EL (cell line): ENCODE data around the gene SHC2.
A peak's percentile ranks its signal among the peaks of the same experiment; 100 is the strongest.
"Not testable (repeated sequence)": the region's sequence is repeated elsewhere in the genome, so short reads cannot be mapped to it uniquely, and the experiment has no call there.

Experiments used
- DNase-seq: peaks from one replicate; pipeline ENCODE4 v3.0.0-alpha.2; 2016

SHC2 gene

DNA sequence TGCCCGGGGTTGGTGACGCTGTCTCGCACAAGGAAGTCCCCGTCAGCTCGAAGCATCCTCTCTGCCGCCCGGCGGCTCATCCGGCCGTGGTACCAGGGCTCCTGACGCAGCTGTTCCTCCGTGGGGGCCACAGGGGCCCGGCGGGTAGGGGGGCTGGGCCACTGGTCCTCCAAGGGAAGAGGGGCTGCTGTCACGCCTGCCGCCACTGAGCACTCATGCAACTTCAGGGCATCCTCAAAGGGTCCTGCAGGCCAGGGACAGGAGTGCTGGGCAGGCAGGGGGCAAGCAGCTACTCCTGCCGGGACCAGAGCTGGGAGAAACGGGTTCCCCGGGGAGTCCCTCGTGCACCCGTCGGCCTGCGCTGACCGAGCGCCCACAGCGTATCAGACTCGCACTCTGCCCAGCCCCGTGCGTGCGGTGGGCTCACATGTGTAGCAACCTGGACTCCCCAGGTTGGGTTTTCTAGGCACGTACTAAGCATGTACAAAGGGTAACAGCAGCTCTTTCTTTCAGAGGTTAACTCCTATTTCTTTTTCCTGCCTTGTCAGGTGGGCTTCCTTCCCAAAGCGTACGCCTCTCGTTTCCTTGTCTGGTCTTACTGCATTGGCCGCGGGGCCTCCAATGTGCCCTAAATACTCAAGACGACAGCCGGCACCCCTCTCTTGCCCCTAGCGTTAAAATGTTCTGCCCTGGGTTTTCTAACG, 38.5 kb downstream of the SHC2 start:
- DNase-seq = no peak

GRCh38 chr19:419721-420515, 40.9 kb downstream of the SHC2 start:
- no peak for DNase-seq

DNA sequence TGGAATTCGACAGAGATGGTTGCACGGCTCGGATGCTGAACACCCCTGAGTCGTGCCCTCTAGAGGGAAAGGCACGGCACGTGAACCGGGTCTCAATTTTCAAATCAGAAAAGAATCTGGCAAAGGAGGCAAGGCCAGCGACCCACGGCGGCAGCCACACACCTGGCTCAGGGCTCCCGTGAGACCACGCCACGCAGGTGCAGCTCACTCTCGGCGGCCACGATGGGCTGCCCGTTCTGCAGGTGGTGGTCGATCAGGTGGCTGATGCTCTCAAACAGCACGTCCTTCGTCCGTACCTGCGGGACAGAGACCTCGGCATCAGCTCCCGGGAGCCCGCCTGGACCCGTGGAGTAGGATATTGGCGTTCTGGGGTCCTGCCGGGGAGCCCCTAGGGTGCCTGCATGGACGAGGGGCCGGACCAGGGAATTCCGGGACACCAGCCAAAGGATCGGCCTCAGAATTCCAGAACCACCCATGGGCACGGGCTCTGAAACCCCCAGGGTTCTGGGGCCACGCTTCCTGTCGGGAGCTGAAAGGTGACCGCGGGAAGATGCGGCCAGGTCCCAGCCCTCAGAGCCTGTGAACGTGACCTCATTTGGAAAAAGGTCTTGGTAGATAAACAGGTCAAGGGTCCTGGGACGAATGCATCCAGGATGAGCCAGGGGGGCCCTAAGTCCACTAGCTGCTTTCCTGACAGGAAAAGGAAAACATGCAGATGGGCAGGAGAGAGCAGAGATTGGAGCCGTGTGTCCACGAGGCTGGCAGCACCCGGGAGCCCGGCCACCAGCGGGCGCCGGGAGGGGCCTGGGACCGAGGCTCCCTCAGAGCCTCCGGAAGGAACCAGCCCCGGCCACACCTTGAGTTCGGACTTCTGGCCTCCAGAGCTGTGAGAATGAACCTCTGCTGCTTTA, 41.8 kb downstream of the SHC2 start:
- DNase-seq = no peak

DNA sequence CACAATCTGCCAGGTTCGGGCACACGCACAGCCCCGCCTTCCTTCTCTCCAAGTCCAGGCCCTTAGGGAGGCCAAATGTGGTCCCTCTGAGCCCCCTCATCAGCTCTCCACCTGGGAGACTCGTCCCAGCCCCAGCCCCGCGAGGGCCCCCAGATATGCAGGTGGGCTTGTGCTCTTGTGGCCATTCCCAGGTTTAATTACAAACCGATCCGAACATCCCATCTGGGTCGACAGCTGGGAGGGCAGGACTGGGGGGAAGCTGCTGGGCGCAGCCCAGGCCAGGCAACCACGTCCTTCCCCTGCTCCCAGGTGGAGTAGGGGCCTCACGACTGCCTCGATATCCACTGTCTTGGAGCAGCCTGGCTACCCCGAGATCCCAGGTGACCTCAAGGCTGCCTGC, 44.4 kb downstream of the SHC2 start:
- no peak for DNase-seq

DNA sequence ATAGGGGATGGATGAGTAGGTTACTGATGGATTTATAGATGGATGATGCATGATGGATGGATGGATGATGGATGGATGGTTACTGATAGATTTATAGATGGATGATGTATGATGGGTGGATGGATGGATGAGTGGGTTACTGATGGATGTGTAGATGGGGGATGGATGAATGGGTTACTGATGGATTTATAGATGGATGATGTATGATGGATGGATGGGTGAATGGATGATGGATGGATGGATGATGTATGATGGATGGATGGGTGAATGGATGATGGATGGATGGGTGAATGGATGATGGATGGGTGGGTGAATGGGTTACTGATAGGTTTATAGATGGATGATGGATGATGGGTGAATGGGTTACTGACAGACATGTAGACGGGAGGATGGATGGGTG, 45.5 kb downstream of the SHC2 start:
- DNase-seq = no peak

DNA sequence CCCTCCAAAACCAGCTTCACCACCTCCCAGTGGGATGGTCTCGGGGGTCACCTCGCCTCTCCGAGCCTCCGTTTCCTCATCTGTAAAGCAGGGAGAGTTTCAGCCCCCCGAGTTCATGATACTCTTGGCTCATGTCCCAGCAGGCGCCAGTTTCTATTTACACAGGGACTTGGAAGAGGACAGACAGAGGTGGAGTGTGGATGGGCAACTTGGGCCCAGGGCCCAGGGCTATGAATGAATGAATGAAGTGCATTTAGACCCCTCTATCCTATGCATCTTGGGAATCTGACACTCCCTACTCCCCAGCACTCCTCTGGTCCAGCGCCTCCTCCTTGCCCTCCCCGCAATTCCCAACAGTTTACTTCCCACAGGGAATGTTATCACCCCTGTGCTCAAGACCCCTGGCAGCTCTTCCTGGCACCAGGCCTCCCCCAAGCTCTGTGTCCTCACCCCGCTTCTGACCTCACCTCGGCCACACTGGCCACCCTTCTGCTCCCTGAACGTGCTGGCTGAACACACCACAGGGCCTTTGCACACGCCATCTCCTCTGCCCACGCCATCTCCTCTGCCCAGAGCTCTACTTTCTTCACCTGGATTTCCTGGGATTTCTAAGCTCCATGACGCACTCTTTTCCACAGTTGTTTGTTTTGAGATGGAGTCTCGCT, 46.9 kb downstream of the SHC2 start:
- DNase-seq = no peak

GRCh38 chr19:412356-413355, 48.2 kb downstream of the SHC2 start:
- DNase-seq = no peak

DNA sequence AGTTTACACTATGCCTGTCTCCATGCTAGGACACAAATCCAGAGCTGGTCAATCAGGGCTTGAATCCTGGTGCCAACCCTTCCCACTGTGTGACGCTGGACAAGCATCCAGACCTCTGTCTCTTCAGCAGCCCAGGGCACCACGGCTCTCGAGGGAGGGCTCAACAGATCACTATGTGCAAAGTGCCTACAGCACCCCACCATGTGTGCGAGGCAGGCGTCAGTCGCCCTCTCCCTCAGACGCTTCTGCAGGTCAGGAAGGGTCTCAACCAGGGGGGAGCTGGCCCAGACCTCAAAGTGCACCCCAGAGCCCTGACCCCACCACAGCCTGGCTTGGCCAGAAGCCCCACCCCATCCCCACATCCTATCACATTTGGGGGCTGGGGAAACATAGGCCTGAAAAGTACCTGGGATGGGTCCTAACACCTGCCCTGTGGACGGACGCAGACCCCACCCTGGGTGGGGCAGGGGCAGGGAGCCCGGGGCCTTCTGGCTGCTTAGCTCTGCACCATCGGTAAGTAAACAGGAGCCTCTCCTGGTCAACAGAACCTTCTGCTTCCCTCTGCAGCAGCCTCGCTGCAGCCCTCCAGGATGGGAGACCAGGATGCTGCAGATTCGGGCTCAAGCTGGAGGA, 49.0 kb downstream of the SHC2 start:
- DNase-seq = no peak

DNA sequence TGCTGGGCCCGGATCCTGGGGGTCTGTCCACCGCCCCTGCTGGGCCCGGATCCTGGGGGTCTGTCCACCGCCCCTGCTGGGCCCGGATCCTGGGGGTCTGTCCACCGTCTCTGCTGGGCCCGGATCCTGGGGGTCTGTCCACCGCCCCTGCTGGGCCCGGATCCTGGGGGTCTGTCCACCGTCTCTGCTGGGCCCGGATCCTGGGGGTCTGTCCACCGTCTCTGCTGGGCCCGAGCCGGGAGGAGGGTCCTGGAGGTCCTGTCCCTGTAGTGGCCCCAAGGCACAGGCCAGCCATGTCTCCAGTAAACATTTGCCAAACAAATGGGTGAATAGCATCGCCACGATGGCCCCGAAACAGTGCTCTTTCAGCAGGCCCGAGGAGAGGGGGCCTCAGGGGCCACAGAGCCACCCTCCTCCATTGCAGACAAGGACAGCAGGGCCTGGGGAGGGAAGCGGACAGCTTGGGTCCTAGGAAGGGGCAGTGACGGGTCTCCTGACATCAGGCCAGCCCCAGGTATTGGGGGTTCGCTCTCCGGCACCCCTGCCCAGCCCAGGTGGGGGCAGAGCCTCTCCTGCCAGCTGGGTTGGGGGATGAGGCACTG, 49.6 kb downstream of the SHC2 start:
- DNase-seq = not testable (repeated sequence)

GRCh38 chr19:410243-410781, 50.5 kb downstream of the SHC2 start:
- DNase-seq = no peak

DNA sequence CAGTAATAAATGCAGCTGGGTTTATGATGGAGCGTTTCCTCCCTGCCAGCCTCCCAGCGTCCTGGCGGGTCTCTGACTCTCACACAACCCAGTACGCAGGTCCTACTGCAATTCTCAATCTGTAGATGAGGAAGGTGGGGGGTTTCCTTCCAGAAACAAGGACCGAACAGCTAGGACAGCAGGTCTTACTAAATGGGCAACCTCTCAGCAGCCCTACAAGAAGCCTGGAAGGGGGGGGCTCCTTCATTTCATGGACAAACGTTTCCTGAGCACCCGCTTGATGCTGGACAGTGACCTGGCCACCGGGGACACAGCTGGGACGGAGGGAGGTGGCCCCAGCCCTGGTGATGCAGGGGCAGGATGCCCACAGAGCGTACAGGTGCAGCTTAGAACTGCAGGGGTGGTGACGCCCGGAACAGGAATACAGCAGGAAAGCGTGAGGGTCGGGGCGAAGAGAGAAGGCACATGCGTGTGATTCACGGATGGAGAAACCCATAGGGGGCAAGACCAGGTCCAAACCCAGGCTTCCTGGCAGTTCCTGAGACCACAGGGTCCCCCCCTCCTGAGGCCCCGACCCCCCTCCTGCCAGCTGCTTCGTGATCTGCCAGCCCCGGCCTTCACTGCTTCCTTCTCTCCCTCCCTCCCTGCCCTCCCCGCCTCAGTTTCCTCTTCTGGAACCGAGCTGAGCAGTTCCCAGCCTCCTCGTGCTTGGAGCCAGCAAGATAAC, 51.2 kb downstream of the SHC2 start:
- DNase-seq = peak; percentile 14

DNA sequence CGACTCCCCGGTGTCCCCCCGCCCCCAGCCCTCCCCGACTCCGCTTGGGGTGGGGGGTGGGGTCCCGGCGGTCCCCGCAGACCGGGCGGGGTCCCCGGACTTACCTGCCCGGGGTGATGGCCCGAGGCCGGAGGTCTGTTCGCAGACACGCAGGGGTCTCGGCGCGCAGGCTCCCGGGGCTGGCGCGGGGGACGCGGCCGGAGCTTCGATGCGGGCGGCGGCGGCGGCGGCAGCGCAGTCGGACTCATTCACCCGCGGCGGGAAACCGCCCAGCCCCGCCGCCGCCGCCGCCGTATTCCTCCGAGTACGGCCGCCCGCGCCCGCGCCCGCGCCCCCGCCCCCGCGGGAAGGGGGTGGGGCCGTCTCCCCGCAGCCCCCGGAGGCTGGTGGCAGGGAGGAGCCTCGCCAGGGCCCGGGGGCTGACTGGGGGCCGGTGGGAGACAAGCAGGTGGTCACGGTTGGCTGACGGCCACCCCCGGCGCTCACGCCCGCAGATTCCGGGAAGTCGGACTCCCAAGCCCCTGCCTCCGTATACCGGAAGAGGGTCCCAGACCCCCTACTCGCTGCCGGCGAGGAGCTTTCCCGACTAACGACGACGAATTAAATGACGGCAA, 51.8 kb downstream of the SHC2 start, which contains the start of gene C2CD4C:
TSS of gene C2CD4C (minus strand) at position 246 of the 614 bp plus-strand sequence. CDS start 786 bp downstream, outside the sequence.
- DNase-seq = peak; percentile 16

GRCh38 chr19:408441-408901, 52.4 kb downstream of the SHC2 start:
- no peak for DNase-seq

GRCh38 chr19:407511-408440, 53.1 kb downstream of the SHC2 start:
- no peak for DNase-seq

DNA sequence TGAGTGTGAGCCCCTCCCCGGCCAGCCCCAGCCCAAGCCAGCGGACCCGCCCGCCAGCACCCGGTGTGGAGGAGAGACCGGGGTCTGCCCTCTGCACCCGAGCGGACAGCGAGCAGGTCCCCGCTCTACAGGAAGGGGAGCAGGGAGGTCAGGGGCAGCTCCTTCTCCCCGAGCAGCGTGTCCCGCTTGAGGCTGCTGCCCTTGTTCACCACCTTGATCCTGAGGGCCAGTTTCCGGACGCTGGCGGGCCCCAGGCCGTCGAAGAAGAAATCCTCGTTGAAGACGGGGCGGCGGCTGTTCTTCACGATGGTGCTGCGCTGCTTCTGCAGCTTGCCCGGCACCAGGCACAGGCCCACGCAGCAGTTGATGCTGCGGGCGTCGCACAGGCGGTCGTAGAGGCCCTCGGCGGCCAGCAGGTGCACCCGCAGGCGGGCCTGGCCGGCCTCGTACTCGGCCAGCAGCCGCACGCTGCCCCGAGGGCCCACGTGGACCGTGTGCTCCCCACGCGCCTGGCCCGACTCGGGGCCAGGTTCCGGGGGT, 53.8 kb downstream of the SHC2 start:
- no peak for DNase-seq

GRCh38 chr19:406135-406781, 54.6 kb downstream of the SHC2 start:
- no peak for DNase-seq
